SK-N-SH (cell line): ENCODE results near the gene IFNAR1. TPM values are rescaled to one million over a fixed set of nuclear protein-coding genes. Genes with fewer than 3 reads are reported as not detected.

Source experiments
- CTCF ChIA-PET: fragments of 300-600, 350-600 bp; formaldehyde crosslinking; extraction: SDS; loops from one replicate; lab custom pipeline; 2021; lab: Yijun Ruan, JAX
- POLR2A ChIA-PET: fragments of 350-600 bp; sonication (Branson Sonifier 250); formaldehyde crosslinking; extraction: SDS; loops from one replicate; lab custom pipeline; 2020; ENCODE audit warnings: antibody characterized with exemption, inconsistent platforms; lab: Yijun Ruan, JAX
- DNase-seq: peaks from one replicate; pipeline ENCODE4 v3.0.0; 2012
- H2AFZ ChIP-seq: fragments of 200-600 bp; sonication (generic); 2 replicates; pipeline ENCODE4 v1.8.1; 2016; ENCODE audit warnings: antibody characterized with exemption, mild to moderate bottlenecking, low read depth
- H3F3A ChIP-seq: fragments of 200-600 bp; sonication (generic); replicated peaks from 2 replicates; pipeline ENCODE3; 2016; ENCODE audit warnings: antibody characterized with exemption, mild to moderate bottlenecking; ENCODE audit not compliant: insufficient read depth
- H3K27ac ChIP-seq, 2 experiments: fragments of 200-500 bp in 1 of 2; fragments of 200-600 bp in 1 of 2; sonication (Bioruptor generic) in 1 of 2; sonication (generic), shearing (Covaris generic) in 1 of 2; 2 replicates each; pipeline versions ENCODE4 v1.5.1 to v1.6.1; 2014 to 2016; ENCODE audit warnings: low read depth in 2 of 2, inconsistent platforms in 1 of 2, low read length in 1 of 2, mild to moderate bottlenecking in 1 of 2, mixed read lengths in 1 of 2
- H3K27me3 ChIP-seq: fragments of 200-600 bp; sonication (generic), shearing (Covaris generic); 2 replicates; pipeline ENCODE4 v1.6.1; 2016; ENCODE audit warnings: mixed run types; ENCODE audit not compliant: insufficient read depth
- H3K36me3 ChIP-seq, 2 experiments: fragments of 200-500 bp in 1 of 2; fragments of 200-600 bp in 1 of 2; sonication (Bioruptor generic) in 1 of 2; sonication (generic) in 1 of 2; replicated peaks in 1 of 2; 2 replicates each; pipeline versions ENCODE3 to v1.5.1; 2014 to 2016; ENCODE audit warnings: low read length in 1 of 2, mild to moderate bottlenecking in 1 of 2; ENCODE audit not compliant: insufficient read depth in 2 of 2, control insufficient read depth in 1 of 2
- H3K4me1 ChIP-seq, 2 experiments: fragments of 200-500 bp in 1 of 2; fragments of 200-600 bp in 1 of 2; sonication (Bioruptor generic) in 1 of 2; sonication (generic), shearing (Covaris generic) in 1 of 2; 2 replicates each; pipeline versions ENCODE4 v1.5.1 to v1.6.1; 2014 to 2016; ENCODE audit warnings: low read depth in 1 of 2, low read length in 1 of 2, mixed run types in 1 of 2; ENCODE audit not compliant: insufficient read depth in 2 of 2, control insufficient read depth in 1 of 2
- H3K4me2 ChIP-seq: fragments of 200-600 bp; sonication (generic), shearing (Covaris generic); 2 replicates; pipeline ENCODE4 v1.6.1; 2017; ENCODE audit warnings: mixed run types
- H3K4me3 ChIP-seq, 2 experiments: fragments of 200-500 bp in 1 of 2; fragments of 200-600 bp in 1 of 2; sonication (Bioruptor generic) in 1 of 2; sonication (generic), shearing (Covaris generic) in 1 of 2; 2 replicates each; pipeline versions ENCODE4 v1.5.1 to v1.8.1; 2014 to 2016; ENCODE audit warnings: low read depth in 2 of 2, inconsistent platforms in 1 of 2, low read length in 1 of 2, mild to moderate bottlenecking in 1 of 2, mixed read lengths in 1 of 2, moderate library complexity in 1 of 2
- H3K79me2 ChIP-seq: fragments of 200-600 bp; sonication (generic); 2 replicates; pipeline ENCODE4 v1.8.1; 2017; ENCODE audit warnings: mild to moderate bottlenecking; ENCODE audit not compliant: insufficient read depth
- H3K9ac ChIP-seq: fragments of 200-600 bp; sonication (generic); 2 replicates; pipeline ENCODE4 v1.6.1; 2017; ENCODE audit warnings: mixed run types
- H3K9me2 ChIP-seq: fragments of 200-600 bp; sonication (generic); 2 replicates; pipeline ENCODE4 v1.6.1; 2017; ENCODE audit warnings: mixed run types
- H3K9me3 ChIP-seq: fragments of 200-600 bp; sonication (generic); 2 replicates; pipeline ENCODE4 v1.6.1; 2017; ENCODE audit warnings: mixed run types, mild to moderate bottlenecking, moderate library complexity
- H4K20me1 ChIP-seq: fragments of 200-600 bp; sonication (generic); 2 replicates; pipeline ENCODE4 v1.6.1; 2017; ENCODE audit warnings: mild to moderate bottlenecking, mixed run types; ENCODE audit not compliant: insufficient read depth
- ELF1 ChIP-seq: IDR thresholded peaks from 2 replicates; pipeline ENCODE4 v1.4.0; 2012
- EP300 ChIP-seq, 2 experiments: IDR thresholded peaks; 2 replicates each; pipeline versions ENCODE4 v1.4.0 to v1.6.1; 2012; ENCODE audit warnings: borderline replicate concordance in 1 of 2, low read depth in 1 of 2, low read length in 1 of 2
- EZH2phosphoT487 ChIP-seq: fragments of 200-600 bp; sonication (generic); IDR thresholded peaks from 2 replicates; pipeline ENCODE4 v1.6.1; 2017; ENCODE audit warnings: low read depth, mixed run types, mild to moderate bottlenecking, antibody characterized with exemption, moderate library complexity, borderline replicate concordance
- FOSL2 ChIP-seq: IDR thresholded peaks from 2 replicates; pipeline ENCODE4 v1.4.0; 2012; ENCODE audit warnings: low read depth, mild to moderate bottlenecking, moderate library complexity, borderline replicate concordance
- FOXJ3 ChIP-seq: sonication (generic); formaldehyde crosslinking; IDR thresholded peaks from 2 replicates; pipeline ENCODE4 v1.5.1; 2020; ENCODE audit warnings: mild to moderate bottlenecking, missing genetic modification reagents
- GABPA ChIP-seq: IDR thresholded peaks from 2 replicates; pipeline ENCODE4 v1.4.0; 2012; ENCODE audit warnings: low read depth, mild to moderate bottlenecking
- MEF2A ChIP-seq: IDR thresholded peaks from 2 replicates; pipeline ENCODE4 v1.4.0; 2012; ENCODE audit warnings: low read depth, borderline replicate concordance
- MXI1 ChIP-seq: IDR thresholded peaks from 2 replicates; pipeline ENCODE4 v1.6.1; 2012; ENCODE audit warnings: mild to moderate bottlenecking, low read depth, low read length, improper control_type of control experiment
- NFIC ChIP-seq: IDR thresholded peaks from 2 replicates; pipeline ENCODE4 v1.4.0; 2012; ENCODE audit warnings: borderline replicate concordance
- NRF1 ChIP-seq: IDR thresholded peaks from 2 replicates; pipeline ENCODE4 v1.6.1; 2012; ENCODE audit warnings: low read depth, mild to moderate bottlenecking, low read length
- POLR2AphosphoS5 ChIP-seq: IDR thresholded peaks from 2 replicates; pipeline ENCODE4 v1.6.1; 2012; ENCODE audit warnings: low read depth, low read length
- RAD21 ChIP-seq: IDR thresholded peaks from 2 replicates; pipeline ENCODE4 v1.6.1; 2012; ENCODE audit warnings: mild to moderate bottlenecking, low read length
- RFX5 ChIP-seq: IDR thresholded peaks from 2 replicates; pipeline ENCODE4 v1.6.1; 2012; ENCODE audit warnings: mild to moderate bottlenecking, improper control_type of control experiment, low read length
- TAF1 ChIP-seq: IDR thresholded peaks from 2 replicates; pipeline ENCODE4 v1.6.1; 2012; ENCODE audit warnings: low read depth, mild to moderate bottlenecking, low read length, moderate library complexity, borderline replicate concordance
- TEAD4 ChIP-seq: IDR thresholded peaks from 2 replicates; pipeline ENCODE4 v1.4.0; 2012; ENCODE audit warnings: mild to moderate bottlenecking, borderline replicate concordance; ENCODE audit not compliant: insufficient read depth
- YY1 ChIP-seq: IDR thresholded peaks from 2 replicates; pipeline ENCODE4 v1.4.0; 2012; ENCODE audit warnings: low read depth, mild to moderate bottlenecking
- WGBS: methylation state at CpG from one replicate; pipeline ENCODE4 v1.1.6; 2017; ENCODE audit warnings: low lambda C conversion rate; 5-methylcytosine and 5-hydroxymethylcytosine counted together
- polyA plus RNA-seq, 3 experiments: library from polyadenylated mRNA; depleted of rRNA; stranded (reverse); fragments of >200 nt; gene quantifications; 2 replicates each; pipeline ENCODE4 v1.2.3, GENCODE V29; 2012
- TF ChIP-seq, protein P1 (sequence below): fragments of 200-600 bp; sonication (generic); IDR thresholded peaks from 2 replicates; pipeline ENCODE4 v1.6.1; 2017; ENCODE audit warnings: antibody characterized with exemption, mild to moderate bottlenecking, moderate library complexity
- TF ChIP-seq, protein P2 (sequence below): IDR thresholded peaks from 2 replicates; pipeline ENCODE4 v1.6.1; 2012; ENCODE audit warnings: mild to moderate bottlenecking, low read depth, low read length, moderate library complexity
- TF ChIP-seq, protein P3 (sequence below): fragments of 150-350 bp; IDR thresholded peaks from 2 replicates; pipeline ENCODE4 v1.6.1; 2017; ENCODE audit warnings: antibody characterized with exemption, low read length, low read depth, borderline replicate concordance
- TF ChIP-seq, protein P4 (sequence below): fragments of 150-350 bp; IDR thresholded peaks from 2 replicates; pipeline ENCODE4 v1.6.1; 2016; ENCODE audit warnings: mild to moderate bottlenecking, low read depth, low read length

IFNAR1 gene
- polyA plus RNA-seq, 1 of the 3 experiments (the other 2 are of a cell fraction), result 12.2 TPM

DNA sequence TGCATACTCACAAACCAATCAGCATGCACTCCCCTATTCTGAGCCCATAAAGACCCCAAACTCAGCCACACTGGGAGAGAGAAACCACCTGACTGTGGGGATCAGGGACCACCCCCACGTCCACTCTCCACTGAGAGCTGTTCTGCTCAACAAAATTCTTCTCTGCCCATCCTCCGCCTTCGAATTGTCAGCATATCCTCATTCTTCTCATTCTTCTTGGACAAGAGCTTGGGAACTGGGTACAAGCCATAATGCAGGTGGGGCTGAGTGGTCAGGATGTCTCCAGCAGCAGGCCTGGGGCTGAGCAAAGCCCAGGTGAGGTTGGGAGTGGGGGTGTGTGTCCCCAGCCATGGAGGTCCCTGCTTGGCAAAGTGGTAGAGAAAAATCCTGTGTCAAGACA, 43.8 kb downstream of the IFNAR1 start:
- Histone ChIP-seq H3F3A (peaks cover 3% of the 10 kb centered on the region), H3K27ac (no peak overlapping the region), H2AFZ (no peak overlapping the region), H3K9ac (no peak overlapping the region), H3K79me2 (no peaks in the 10 kb centered on the region), H3K4me3 (no peak overlapping the region), H3K36me3 (no peaks in the 10 kb centered on the region), H3K27me3 (no peaks in the 10 kb centered on the region), H3K4me2 (no peak overlapping the region), H3K9me2 (no peaks in the 10 kb centered on the region), H3K4me1 (peaks cover 0 to under 1% of the 10 kb centered on the region in 2 experiments; a peak in 1 of 4 replicates), H4K20me1 (no peaks in the 10 kb centered on the region), H3K9me3 (peaks cover 7% of the 10 kb centered on the region; the same call in 1 of the 2 replicates)
- no peak for DNase-seq
- ChIA-PET POLR2A (no interaction called here), CTCF (interaction anchor here (1.3 to 3.8 kb wide), 2 partner anchors 169 to 171 kb away, joined by 3 to 14 read pairs; no protein-coding TSS in a partner anchor)
- TF ChIP-seq MXI1, result no peak
- 65% methylated on average over 3 of the region's 3 CpGs for WGBS

DNA sequence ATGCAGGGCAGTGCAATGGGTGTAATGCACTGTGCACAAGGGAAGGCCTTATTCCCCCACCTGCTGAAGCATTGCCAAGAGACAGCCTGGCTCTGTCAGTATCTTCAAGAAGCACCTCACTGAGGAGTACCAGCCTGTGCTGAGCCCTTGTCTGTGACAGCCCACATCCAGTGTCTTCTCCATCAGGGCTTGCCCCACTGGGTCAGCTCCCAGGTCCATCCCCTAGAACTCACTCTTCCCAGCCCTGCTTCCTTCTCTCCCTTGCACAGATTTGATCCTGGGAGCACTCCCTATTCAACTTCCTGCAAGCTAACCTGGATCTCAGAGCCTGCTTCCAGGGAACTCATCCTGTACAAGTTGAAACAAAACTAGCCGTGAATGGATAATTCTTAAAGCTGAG, 44.8 kb downstream of the IFNAR1 start:
- no peak overlapping the region for H2AFZ ChIP-seq
- no peak overlapping the region for H3K4me2 ChIP-seq
- H3F3A ChIP-seq, result peaks cover 9% of the 10 kb centered on the region
- H4K20me1 ChIP-seq, result no peaks in the 10 kb centered on the region
- no peak overlapping the region for H3K4me3 ChIP-seq
- CTCF ChIA-PET, result interaction anchor here (1.3 to 3.8 kb wide), 3 partner anchors 8 to 172 kb away, joined by 3 to 14 read pairs (median 11); no protein-coding TSS in a partner anchor
- no peak for DNase-seq
- no peaks in the 10 kb centered on the region for H3K79me2 ChIP-seq
- H3K9me2 ChIP-seq, result no peaks in the 10 kb centered on the region
- peaks cover 7% of the 10 kb centered on the region; the same call in 1 of the 2 replicates for H3K9me3 ChIP-seq
- no peak overlapping the region for H3K9ac ChIP-seq
- peaks cover 0 to 10% of the 10 kb centered on the region in 2 experiments; a peak in 1 of 4 replicates for H3K4me1 ChIP-seq
- H3K27ac ChIP-seq, result no peak overlapping the region
- POLR2A ChIA-PET, result no interaction called here
- no peaks in the 10 kb centered on the region for H3K27me3 ChIP-seq
- WGBS, result 17% methylated on average over 1 of the region's 1 CpG
- H3K36me3 ChIP-seq, result no peaks in the 10 kb centered on the region
- TF ChIP-seq, protein P1, sequence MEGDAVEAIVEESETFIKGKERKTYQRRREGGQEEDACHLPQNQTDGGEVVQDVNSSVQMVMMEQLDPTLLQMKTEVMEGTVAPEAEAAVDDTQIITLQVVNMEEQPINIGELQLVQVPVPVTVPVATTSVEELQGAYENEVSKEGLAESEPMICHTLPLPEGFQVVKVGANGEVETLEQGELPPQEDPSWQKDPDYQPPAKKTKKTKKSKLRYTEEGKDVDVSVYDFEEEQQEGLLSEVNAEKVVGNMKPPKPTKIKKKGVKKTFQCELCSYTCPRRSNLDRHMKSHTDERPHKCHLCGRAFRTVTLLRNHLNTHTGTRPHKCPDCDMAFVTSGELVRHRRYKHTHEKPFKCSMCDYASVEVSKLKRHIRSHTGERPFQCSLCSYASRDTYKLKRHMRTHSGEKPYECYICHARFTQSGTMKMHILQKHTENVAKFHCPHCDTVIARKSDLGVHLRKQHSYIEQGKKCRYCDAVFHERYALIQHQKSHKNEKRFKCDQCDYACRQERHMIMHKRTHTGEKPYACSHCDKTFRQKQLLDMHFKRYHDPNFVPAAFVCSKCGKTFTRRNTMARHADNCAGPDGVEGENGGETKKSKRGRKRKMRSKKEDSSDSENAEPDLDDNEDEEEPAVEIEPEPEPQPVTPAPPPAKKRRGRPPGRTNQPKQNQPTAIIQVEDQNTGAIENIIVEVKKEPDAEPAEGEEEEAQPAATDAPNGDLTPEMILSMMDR, result no peak
- no peak for TF ChIP-seq RAD21
- TF ChIP-seq, protein P2, sequence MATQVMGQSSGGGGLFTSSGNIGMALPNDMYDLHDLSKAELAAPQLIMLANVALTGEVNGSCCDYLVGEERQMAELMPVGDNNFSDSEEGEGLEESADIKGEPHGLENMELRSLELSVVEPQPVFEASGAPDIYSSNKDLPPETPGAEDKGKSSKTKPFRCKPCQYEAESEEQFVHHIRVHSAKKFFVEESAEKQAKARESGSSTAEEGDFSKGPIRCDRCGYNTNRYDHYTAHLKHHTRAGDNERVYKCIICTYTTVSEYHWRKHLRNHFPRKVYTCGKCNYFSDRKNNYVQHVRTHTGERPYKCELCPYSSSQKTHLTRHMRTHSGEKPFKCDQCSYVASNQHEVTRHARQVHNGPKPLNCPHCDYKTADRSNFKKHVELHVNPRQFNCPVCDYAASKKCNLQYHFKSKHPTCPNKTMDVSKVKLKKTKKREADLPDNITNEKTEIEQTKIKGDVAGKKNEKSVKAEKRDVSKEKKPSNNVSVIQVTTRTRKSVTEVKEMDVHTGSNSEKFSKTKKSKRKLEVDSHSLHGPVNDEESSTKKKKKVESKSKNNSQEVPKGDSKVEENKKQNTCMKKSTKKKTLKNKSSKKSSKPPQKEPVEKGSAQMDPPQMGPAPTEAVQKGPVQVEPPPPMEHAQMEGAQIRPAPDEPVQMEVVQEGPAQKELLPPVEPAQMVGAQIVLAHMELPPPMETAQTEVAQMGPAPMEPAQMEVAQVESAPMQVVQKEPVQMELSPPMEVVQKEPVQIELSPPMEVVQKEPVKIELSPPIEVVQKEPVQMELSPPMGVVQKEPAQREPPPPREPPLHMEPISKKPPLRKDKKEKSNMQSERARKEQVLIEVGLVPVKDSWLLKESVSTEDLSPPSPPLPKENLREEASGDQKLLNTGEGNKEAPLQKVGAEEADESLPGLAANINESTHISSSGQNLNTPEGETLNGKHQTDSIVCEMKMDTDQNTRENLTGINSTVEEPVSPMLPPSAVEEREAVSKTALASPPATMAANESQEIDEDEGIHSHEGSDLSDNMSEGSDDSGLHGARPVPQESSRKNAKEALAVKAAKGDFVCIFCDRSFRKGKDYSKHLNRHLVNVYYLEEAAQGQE, result no peak
- TF ChIP-seq FOSL2, result no peak
- no peak for TF ChIP-seq MEF2A
- TF ChIP-seq GABPA, result no peak
- TF ChIP-seq TEAD4, result no peak
- TF ChIP-seq, protein P3, sequence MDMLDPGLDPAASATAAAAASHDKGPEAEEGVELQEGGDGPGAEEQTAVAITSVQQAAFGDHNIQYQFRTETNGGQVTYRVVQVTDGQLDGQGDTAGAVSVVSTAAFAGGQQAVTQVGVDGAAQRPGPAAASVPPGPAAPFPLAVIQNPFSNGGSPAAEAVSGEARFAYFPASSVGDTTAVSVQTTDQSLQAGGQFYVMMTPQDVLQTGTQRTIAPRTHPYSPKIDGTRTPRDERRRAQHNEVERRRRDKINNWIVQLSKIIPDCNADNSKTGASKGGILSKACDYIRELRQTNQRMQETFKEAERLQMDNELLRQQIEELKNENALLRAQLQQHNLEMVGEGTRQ, result no peak
- TF ChIP-seq YY1, result no peak
- TF ChIP-seq, protein P4, sequence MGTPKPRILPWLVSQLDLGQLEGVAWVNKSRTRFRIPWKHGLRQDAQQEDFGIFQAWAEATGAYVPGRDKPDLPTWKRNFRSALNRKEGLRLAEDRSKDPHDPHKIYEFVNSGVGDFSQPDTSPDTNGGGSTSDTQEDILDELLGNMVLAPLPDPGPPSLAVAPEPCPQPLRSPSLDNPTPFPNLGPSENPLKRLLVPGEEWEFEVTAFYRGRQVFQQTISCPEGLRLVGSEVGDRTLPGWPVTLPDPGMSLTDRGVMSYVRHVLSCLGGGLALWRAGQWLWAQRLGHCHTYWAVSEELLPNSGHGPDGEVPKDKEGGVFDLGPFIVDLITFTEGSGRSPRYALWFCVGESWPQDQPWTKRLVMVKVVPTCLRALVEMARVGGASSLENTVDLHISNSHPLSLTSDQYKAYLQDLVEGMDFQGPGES, result no peak
- no peak for TF ChIP-seq FOXJ3 (CRISPR knock-in tag)
- TF ChIP-seq NRF1, result no peak
- no peak for TF ChIP-seq ELF1
- no peak for TF ChIP-seq EZH2phosphoT487
- no peak for TF ChIP-seq NFIC
- TF ChIP-seq TAF1, result no peak
- no peak for TF ChIP-seq POLR2AphosphoS5
- TF ChIP-seq EP300 (IDR thresholded peaks at IDR 0.05; ENCODE audit: borderline replicate concordance in 1 of 2, low read depth in 1 of 2, low read length in 1 of 2), result no peak
- no peak for TF ChIP-seq RFX5
